ENCODE measurements around the gene VPS50. TPM values are rescaled to one million over a fixed set of nuclear protein-coding genes. Genes with fewer than 3 reads are reported as not detected.

VPS50 gene
- total RNA-seq, 4 donors from 2014 or later = 17.1 to 43.7 (median 26.9) TPM

- no peaks in the 10 kb centered on the region for H3K9me3 ChIP-seq
- DNase-seq = no peak
- no peaks in the 10 kb centered on the region for H3K27me3 ChIP-seq
- H3K4me3 ChIP-seq = no peak overlapping the region
- peaks cover 0 to 8% (median 0%) of the 10 kb centered on the region in 4 donors for H3K4me1 ChIP-seq
- WGBS, 2 donors (ENCODE audit: low coverage in 1 of 2) = 67 to 70% methylated on average over 5 of the region's 5 CpGs
- in situ Hi-C loops (cut with MboI; ENCODE audit: low pct_ligation_motif_present in 1 of 4, low pct_unique_long_range_greater_than_20kb in 1 of 4, low sequenced_read_pairs in 3 of 4) (no loop called here), intact Hi-C loops (cut with DNase I; ENCODE audit: low total_unique reads) (no loop called here)
- TF ChIP-seq EP300 (IDR thresholded peaks at IDR 0.05; ENCODE audit: low read depth) (no peak), CTCF (IDR thresholded peaks at IDR 0.05) (no peak), POLR2A (IDR thresholded peaks at IDR 0.05) (no peak), POLR2AphosphoS5 (IDR thresholded peaks at IDR 0.05) (no peak)
- H3K36me3 ChIP-seq = no peaks in the 10 kb centered on the region
- H3K27ac ChIP-seq = no peak overlapping the region
Observed at GRCh38 chr7:93249491-93250148, 17.5 kb downstream of the VPS50 start.

- no peaks in the 10 kb centered on the region for H3K27me3 ChIP-seq
- in situ Hi-C loops (cut with MboI; ENCODE audit: low pct_ligation_motif_present in 1 of 4, low pct_unique_long_range_greater_than_20kb in 1 of 4, low sequenced_read_pairs in 3 of 4) = no loop called here
- TF ChIP-seq EP300 (IDR thresholded peaks at IDR 0.05; ENCODE audit: low read depth) (no peak), CTCF (IDR thresholded peaks at IDR 0.05) (no peak), POLR2A (IDR thresholded peaks at IDR 0.05) (no peak), POLR2AphosphoS5 (IDR thresholded peaks at IDR 0.05) (no peak)
- H3K36me3 ChIP-seq = peaks cover 0 to 7% (median 1%) of the 10 kb centered on the region in 4 donors
- no peaks in the 10 kb centered on the region for H3K4me1 ChIP-seq
- no peaks in the 10 kb centered on the region for H3K9me3 ChIP-seq
- no peak overlapping the region for H3K27ac ChIP-seq
- no peak overlapping the region for H3K4me3 ChIP-seq
- intact Hi-C loops (cut with DNase I; ENCODE audit: low total_unique reads) = no loop called here
- no peak for DNase-seq
Observed at GRCh38 chr7:93258661-93259060, 26.5 kb downstream of the VPS50 start.

DNA sequence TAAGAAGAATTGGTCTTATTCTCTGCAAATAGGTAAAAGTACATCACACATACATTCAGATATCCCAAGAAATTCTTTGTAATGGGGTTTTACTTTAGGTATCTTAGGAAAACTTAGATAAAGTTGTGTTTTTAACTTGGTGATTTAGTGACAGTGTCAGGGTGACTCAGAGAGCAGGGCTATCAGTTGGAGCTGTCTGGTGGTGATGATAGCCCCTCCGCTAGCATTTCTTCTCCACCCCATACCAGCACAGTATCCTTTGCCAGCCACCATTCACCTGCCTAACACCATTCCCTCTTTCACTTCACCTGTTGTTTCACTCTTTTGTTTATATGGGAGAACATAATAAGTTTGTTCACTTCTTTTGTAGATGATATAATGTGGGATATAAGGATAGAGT lies 30.4 kb downstream of the VPS50 start:
- H3K27me3 ChIP-seq = no peaks in the 10 kb centered on the region
- no peak for DNase-seq
- H3K4me3 ChIP-seq = no peak overlapping the region
- no peaks in the 10 kb centered on the region for H3K9me3 ChIP-seq
- no peaks in the 10 kb centered on the region for H3K4me1 ChIP-seq
- no peak overlapping the region for H3K27ac ChIP-seq
- TF ChIP-seq POLR2A (IDR thresholded peaks at IDR 0.05) = no peak
- no peak for TF ChIP-seq EP300 (IDR thresholded peaks at IDR 0.05; ENCODE audit: low read depth)
- TF ChIP-seq POLR2AphosphoS5 (IDR thresholded peaks at IDR 0.05) = no peak
- TF ChIP-seq CTCF (IDR thresholded peaks at IDR 0.05) = no peak
- in situ Hi-C loops (cut with MboI; ENCODE audit: low pct_ligation_motif_present in 1 of 4, low pct_unique_long_range_greater_than_20kb in 1 of 4, low sequenced_read_pairs in 3 of 4) = no loop called here
- peaks cover 0 to 7% (median 1%) of the 10 kb centered on the region in 4 donors for H3K36me3 ChIP-seq
- 96 to 100% methylated on average over 1 of the region's 1 CpG for WGBS, 2 donors (ENCODE audit: low coverage in 1 of 2)
- intact Hi-C loops (cut with DNase I; ENCODE audit: low total_unique reads) = no loop called here

DNA sequence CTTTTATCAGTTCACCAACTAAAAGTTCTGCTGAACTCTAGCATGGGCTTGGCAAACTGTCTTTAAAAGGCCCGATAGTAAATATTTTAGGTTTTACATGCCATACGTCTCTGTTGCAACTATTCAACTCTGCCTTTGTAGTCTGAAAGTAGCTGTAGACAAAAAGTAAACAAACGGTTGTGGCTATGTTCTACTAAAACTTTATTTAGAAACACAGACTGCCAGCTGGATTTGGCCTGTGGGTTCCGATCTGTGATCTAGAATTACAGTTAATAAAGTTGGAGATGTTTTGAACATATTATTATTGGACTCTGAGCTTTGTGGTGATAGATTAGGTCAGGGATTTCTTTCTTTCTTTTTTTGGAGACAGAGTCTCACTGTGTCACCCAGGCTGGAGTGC lies 33.1 kb downstream of the VPS50 start:
- WGBS, 2 donors (ENCODE audit: low coverage in 1 of 2) = 75 to 93% methylated on average over 3 to 4 of the region's 4 CpGs
- no peak overlapping the region for H3K4me3 ChIP-seq
- H3K36me3 ChIP-seq = no peaks in the 10 kb centered on the region
- TF ChIP-seq EP300 (IDR thresholded peaks at IDR 0.05; ENCODE audit: low read depth) (no peak), POLR2AphosphoS5 (IDR thresholded peaks at IDR 0.05) (no peak), CTCF (IDR thresholded peaks at IDR 0.05) (no peak), POLR2A (IDR thresholded peaks at IDR 0.05) (no peak)
- H3K27me3 ChIP-seq = no peaks in the 10 kb centered on the region
- intact Hi-C loops (cut with DNase I; ENCODE audit: low total_unique reads) (no loop called here), in situ Hi-C loops (cut with MboI; ENCODE audit: low pct_ligation_motif_present in 1 of 4, low pct_unique_long_range_greater_than_20kb in 1 of 4, low sequenced_read_pairs in 3 of 4) (no loop called here)
- no peak for DNase-seq
- no peak overlapping the region for H3K27ac ChIP-seq
- no peaks in the 10 kb centered on the region for H3K9me3 ChIP-seq
- no peaks in the 10 kb centered on the region for H3K4me1 ChIP-seq

All from transverse colon (tissue), 4 donors.